ENCODE results near the gene EPHA2.

- no peak for TF ChIP-seq CTCF (IDR thresholded peaks at IDR 0.05; ENCODE audit: insufficient read depth, low read length, poor library complexity, severe bottlenecking)
- TF ChIP-seq EZH2phosphoT487 (conservative IDR thresholded peaks at IDR 0.05; ENCODE audit: low read length), result no peak
These were observed 28.9 kb downstream of the EPHA2 start for GRCh38 chr1:16126743-16127515.
